CD4-positive, alpha-beta T cell treated with Interferon gamma for 1 hour (primary cell): Measurements from ENCODE around the gene DLX3.
A peak's percentile ranks its signal among the peaks of the same experiment; 100 is the strongest.

Experiments
- DNase-seq: peaks from one replicate; pipeline ENCODE4 v3.0.0-alpha.2; 2020

The DLX3 gene

DNA sequence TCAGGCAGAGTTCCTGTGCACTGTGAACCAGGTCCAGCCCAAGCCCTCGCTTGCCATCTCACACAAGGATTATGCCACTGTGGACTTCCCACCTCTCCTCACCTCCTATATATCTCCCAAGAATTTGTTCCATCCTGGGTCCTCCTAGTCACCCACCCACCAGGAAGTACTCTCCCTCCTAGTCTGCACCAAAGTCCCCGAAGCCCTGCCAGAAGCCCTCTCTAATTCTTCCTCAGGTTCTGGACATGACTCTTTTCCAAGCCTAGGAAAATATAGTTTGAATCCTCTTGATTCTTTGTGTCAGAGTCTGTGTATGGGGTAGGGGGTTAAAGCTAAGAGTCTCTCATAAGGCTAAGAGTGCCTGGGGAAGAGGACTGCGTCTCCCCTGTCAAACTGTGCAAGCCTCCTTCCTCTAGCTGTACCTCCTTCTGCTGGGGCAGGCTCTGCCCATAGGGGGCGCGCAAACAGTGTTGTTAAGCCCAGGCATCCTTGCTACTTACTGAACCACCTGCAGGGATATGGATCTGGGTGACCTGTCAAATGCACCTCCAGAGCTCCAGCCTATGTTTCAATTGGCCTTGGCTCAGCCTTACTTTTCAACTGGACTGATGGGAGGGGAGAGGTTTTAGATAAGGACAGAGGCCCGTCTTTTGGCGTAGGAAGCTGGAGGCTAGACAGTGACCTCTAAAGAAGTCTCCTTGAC lies 42.7 kb downstream of the DLX3 start:
- DNase-seq, result peak; percentile 71

DNA sequence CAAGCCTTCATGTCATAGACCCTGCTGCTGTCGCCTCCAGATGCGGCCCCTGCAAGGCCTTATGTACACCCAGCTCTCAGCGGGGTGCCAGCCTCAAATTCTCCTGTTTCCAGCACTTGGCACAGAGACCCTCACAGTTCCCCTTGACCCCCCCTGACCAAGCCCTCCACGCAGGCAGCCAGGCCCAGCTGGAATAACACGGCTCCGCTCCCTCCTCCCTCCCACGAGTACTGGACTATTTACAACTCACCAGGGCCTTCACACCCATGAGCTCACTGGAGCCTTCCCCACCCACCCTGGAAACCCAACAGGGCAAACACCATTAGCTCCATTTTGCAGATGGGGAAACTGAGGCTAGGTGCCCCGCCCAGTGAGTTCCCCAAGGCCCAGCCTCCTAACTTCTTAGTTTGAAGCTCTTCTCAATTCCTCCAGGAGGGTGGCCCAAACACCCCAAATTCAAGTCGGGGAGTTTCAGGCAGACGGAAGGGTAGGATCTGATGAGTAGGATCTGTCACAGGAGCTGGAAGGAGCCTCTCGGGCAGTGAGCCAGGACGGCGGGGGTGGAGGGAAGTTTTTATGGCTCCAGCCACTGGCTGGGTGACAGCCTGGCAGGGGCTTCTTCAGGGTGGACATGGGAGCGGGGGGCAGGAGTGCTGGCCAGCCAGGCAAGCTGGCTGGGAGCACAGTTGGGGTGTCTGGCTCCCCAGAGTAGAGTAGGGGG lies 43.5 kb downstream of the DLX3 start:
- no peak for DNase-seq

DNA sequence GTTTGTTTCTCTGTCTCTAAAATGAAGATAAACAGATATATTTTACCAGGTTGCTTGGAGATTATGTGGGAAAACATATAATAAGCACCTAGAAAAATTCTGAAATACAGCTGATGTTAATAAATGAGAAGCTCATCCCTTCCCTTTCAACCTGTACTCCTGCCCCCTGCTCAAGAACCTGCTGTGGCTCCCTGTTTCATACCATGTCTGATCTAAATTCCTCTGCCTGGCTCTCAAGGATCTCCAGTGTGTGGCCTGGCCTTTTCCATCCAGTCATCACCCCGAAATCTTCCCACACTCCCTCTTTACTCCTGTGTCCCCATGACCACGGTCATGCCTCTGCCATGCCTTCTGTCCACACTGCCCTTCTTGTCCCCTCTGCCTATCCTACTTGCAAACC lies 45.4 kb downstream of the DLX3 start:
- DNase-seq, result no peak

DNA sequence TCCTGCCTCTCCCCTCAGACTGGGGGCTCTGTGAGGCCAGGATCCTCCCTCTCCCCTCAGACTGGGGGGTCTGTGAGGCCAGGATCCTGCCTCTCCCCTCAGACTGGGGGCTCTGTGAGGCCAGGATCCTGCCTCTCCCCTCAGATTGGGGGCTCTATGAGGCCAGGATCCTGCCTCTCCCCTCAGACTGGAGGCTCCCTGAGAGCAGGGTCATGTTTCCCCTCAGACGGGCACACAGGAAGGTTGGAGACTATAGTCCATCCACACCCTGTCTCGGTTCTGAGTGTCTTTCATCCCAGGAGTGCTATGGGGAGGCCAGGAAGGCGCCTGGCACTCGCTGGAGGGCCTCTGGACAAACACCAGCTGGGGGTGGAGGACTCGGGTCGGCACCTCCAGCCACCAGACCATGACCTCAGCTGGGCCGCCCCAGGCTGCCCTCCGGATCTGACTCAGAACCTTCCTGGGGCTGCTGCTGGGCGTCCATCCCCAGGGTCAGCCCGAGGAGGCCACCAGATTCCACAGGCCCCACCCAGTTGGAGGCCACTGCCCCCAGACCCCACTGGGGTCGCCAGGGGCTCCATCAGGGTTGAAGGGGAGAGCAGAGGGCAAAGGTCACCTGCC lies 48.0 kb downstream of the DLX3 start:
- DNase-seq, result no peak

DNA sequence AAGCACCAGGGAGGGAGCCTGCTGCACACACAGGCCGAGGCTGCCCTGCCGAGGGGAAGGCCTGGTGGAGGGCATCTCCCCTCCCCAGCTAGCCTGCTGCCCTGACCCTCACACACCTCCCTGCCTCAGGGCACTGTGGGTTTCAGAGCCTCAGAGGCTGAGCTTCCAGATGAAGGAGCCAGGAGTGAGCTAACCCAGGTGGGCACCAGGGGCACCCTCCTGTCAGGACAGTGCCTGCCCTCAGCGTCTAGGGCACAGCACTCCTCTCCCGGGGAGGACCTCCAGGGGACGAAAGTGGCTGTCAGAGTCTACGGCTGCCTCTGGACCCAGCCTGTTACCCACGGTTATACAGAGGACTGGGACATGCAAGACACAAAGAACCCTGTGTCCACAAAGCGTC lies 48.8 kb downstream of the DLX3 start:
- DNase-seq, result no peak

DNA sequence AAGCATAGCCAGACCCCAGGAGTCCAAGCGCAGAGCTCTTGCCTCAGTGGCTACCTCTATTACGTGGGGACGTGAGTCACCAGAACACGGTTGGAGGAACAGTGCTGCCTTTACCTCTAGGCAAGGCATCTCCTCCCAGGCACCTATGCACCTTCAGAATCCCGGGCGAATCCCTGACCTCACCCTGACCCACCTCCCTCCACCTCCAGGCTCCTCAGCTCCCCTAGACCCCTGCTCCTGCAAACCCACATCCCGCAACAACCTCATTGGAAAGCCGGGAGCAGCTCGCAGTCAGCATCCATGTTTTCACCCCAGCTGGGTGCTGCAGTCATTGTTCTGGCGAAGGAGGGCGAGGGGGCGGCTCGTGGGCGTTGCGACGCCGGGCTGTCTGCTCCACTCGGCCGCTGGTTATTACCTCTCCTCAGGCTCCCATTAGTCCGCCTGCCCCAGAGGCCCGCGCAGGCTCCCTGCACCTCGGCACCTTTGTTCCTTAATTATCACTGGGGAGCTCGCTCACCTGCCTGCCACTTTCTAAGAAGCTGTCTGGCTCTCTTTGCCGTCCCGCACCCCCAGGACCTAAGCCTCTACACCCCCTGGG lies 50.7 kb downstream of the DLX3 start:
- no peak for DNase-seq

DNA sequence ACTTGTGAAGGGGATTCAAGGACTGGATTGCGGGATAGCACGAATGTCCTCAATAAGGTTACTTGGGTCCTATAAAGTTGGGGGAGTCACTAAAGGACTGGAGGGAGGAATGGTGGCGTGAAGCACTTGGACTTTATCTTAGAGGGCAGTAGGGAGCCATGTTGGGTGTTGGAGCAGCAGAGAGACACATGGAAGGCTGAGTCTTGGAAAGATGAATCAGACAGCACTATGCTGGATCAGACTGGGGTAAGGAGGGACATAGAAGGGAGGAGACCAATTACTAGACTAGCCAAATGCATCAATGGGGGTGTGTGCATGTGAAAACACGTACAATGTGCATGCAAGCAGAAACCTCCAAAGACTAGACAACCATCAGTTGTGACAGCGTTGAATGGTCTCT lies 52.1 kb downstream of the DLX3 start:
- no peak for DNase-seq

DNA sequence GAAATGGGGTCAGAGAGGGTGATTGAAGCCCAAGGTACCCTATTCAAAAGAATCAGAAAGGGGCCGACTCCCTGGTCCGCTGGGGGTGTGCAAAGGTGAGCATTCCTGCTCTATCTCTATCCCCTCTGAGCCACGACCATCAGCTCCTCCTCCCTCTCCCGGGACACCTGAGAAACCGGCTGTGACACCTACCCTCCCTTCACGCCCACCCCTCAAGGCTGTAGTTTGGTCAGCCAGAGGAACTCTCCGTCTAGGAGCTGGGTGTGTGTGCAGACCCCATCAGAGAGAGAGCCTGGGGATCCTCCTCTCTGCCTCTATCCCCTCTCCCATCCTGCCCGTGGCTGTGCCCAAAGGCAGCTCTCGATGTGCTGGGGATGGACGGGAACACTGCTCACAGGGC lies 53.6 kb downstream of the DLX3 start:
- DNase-seq, result no peak
